HG03196 (cell line): ENCODE results near the gene PLCB4.

Experiments used
- ATAC-seq: cut with Tn5 transposase; IDR thresholded peaks from one replicate; pipeline ENCODE4 v1.9.1; 2021; ENCODE audit not compliant: unreplicated experiment

PLCB4 gene

GRCh38 chr20:9100691-9101090, 31.8 kb downstream of the PLCB4 start:
- no peak for ATAC-seq

- no peak for ATAC-seq
Observed at GRCh38 chr20:9102456-9102855, 33.6 kb downstream of the PLCB4 start.

- no peak for ATAC-seq
Observed at GRCh38 chr20:9103955-9104354, 35.1 kb downstream of the PLCB4 start.

GRCh38 chr20:9108260-9108659, 39.4 kb downstream of the PLCB4 start:
- ATAC-seq = no peak

- ATAC-seq = no peak
Observed at GRCh38 chr20:9109566-9109965, 40.7 kb downstream of the PLCB4 start.

- ATAC-seq = no peak
Observed at GRCh38 chr20:9110365-9110764, 41.5 kb downstream of the PLCB4 start.

- ATAC-seq = no peak
Observed at GRCh38 chr20:9110916-9111432, 42.1 kb downstream of the PLCB4 start.

- ATAC-seq = no peak
Observed at GRCh38 chr20:9112541-9113515, 43.9 kb downstream of the PLCB4 start.

GRCh38 chr20:9114709-9115108, 45.8 kb downstream of the PLCB4 start:
- no peak for ATAC-seq

GRCh38 chr20:9117548-9117947, 48.7 kb downstream of the PLCB4 start:
- no peak for ATAC-seq

GRCh38 chr20:9119776-9120175, 50.9 kb downstream of the PLCB4 start:
- ATAC-seq = no peak

GRCh38 chr20:9121211-9121610, 52.3 kb downstream of the PLCB4 start:
- no peak for ATAC-seq

- ATAC-seq = no peak
Observed at GRCh38 chr20:9122571-9122970, 53.7 kb downstream of the PLCB4 start.

- no peak for ATAC-seq
Observed at GRCh38 chr20:9126527-9126926, 57.6 kb downstream of the PLCB4 start.

- no peak for ATAC-seq
Observed at GRCh38 chr20:9128568-9128967, 59.7 kb downstream of the PLCB4 start.

GRCh38 chr20:9129756-9130155, 60.9 kb downstream of the PLCB4 start:
- ATAC-seq = no peak

GRCh38 chr20:9130521-9130920, 61.6 kb downstream of the PLCB4 start:
- ATAC-seq = no peak

- ATAC-seq = no peak
Observed at GRCh38 chr20:9131841-9132240, 63.0 kb downstream of the PLCB4 start.

- no peak for ATAC-seq
Observed at GRCh38 chr20:9134346-9134745, 65.5 kb downstream of the PLCB4 start.

- ATAC-seq = no peak
Observed at GRCh38 chr20:9136114-9136513, 67.2 kb downstream of the PLCB4 start.

- no peak for ATAC-seq
Observed at GRCh38 chr20:9137001-9137400, 68.1 kb downstream of the PLCB4 start.

- ATAC-seq = no peak
Observed at GRCh38 chr20:9139106-9139833, 70.4 kb downstream of the PLCB4 start.
